CD14-positive monocyte (primary cell): ENCODE results near the gene DACT3. TPM values are rescaled to one million over a fixed set of nuclear protein-coding genes. Genes with fewer than 3 reads are reported as not detected.

Experiments
- DNase-seq, 3 donors: peaks; one replicate each; pipeline ENCODE4 v3.0.0-alpha.2; 2011 to 2022
- H2AFZ ChIP-seq: 2 replicates; pipeline ENCODE4 v1.6.0; 2012; ENCODE audit warnings: mild to moderate bottlenecking, low read depth, low read length, inconsistent platforms; ENCODE audit not compliant: insufficient read depth, poor library complexity, severe bottlenecking
- H3K27ac ChIP-seq, 2 donors: 1 replicate in 1 of 2; 2 replicates in 1 of 2; pipeline ENCODE4 v1.5.1; 2012 to 2013; ENCODE audit warnings: low read length in 2 of 2, control low read depth in 1 of 2, inconsistent platforms in 1 of 2, low read depth in 1 of 2, mild to moderate bottlenecking in 1 of 2
- H3K27me3 ChIP-seq, 2 donors: one replicate each; pipeline versions ENCODE4 v1.6.0 to v1.6.1; 2011 to 2013; ENCODE audit warnings: low read length in 2 of 2; ENCODE audit not compliant: control insufficient read depth in 2 of 2, insufficient read depth in 2 of 2
- H3K36me3 ChIP-seq, 2 donors: replicated peaks in 1 of 2; 1 replicate in 1 of 2; 2 replicates in 1 of 2; pipeline versions ENCODE4 v1.5.1 to v1.6.1; 2012 to 2013; ENCODE audit warnings: low read length in 2 of 2, control low read depth in 1 of 2, inconsistent platforms in 1 of 2, mild to moderate bottlenecking in 1 of 2; ENCODE audit not compliant: insufficient read depth in 2 of 2, control insufficient read depth in 1 of 2
- H3K4me1 ChIP-seq, 2 donors: 1 replicate in 1 of 2; 2 replicates in 1 of 2; pipeline versions ENCODE4 v1.5.1 to v1.6.1; 2012 to 2013; ENCODE audit warnings: low read length in 2 of 2, control low read depth in 1 of 2, inconsistent platforms in 1 of 2, mild to moderate bottlenecking in 1 of 2, moderate library complexity in 1 of 2; ENCODE audit not compliant: insufficient read depth in 2 of 2, control insufficient read depth in 1 of 2
- H3K4me2 ChIP-seq: replicated peaks from 2 replicates; pipeline ENCODE3; 2012; ENCODE audit warnings: low read length, moderate library complexity, mild to moderate bottlenecking; ENCODE audit not compliant: poor library complexity, severe bottlenecking; ENCODE audit errors: extremely low read depth
- H3K4me3 ChIP-seq, 3 experiments: fragments of 200-600 bp in 1 of 3; sonication (generic) in 1 of 3; replicated peaks in 1 of 3; 1 replicate in 2 of 3; 2 replicates in 1 of 3; pipeline ENCODE4 v1.5.1; 2011 to 2013; ENCODE audit warnings: low read length in 3 of 3, mild to moderate bottlenecking in 3 of 3, control low read depth in 2 of 3, low read depth in 2 of 3, inconsistent platforms in 1 of 3, moderate library complexity in 1 of 3
- H3K79me2 ChIP-seq: 2 replicates; pipeline ENCODE4 v1.6.0; 2012; ENCODE audit warnings: mild to moderate bottlenecking, control low read depth, inconsistent platforms, low read length, moderate library complexity; ENCODE audit not compliant: insufficient read depth
- H3K9ac ChIP-seq: 2 replicates; pipeline ENCODE4 v1.6.0; 2017; ENCODE audit warnings: low read length, mild to moderate bottlenecking; ENCODE audit not compliant: insufficient read depth, poor library complexity, severe bottlenecking
- H3K9me3 ChIP-seq, 2 donors: replicated peaks in 1 of 2; 1 replicate in 1 of 2; 2 replicates in 1 of 2; pipeline versions ENCODE4 v1.5.1 to v1.6.1; 2012 to 2013; ENCODE audit warnings: low read length in 2 of 2, control low read depth in 1 of 2; ENCODE audit not compliant: control insufficient read depth in 1 of 2, insufficient read depth in 1 of 2
- H4K20me1 ChIP-seq: 2 replicates; pipeline ENCODE4 v1.6.0; 2012; ENCODE audit warnings: mild to moderate bottlenecking, low read length, control low read depth, moderate library complexity; ENCODE audit not compliant: insufficient read depth
- H3K27ac Mint-ChIP-seq, 7 donors: one replicate each; pipeline ENCODE4 v1.8.0; 2020; ENCODE audit warnings: mild to moderate bottlenecking in 7 of 7, mixed read lengths in 7 of 7, moderate library complexity in 6 of 7, inconsistent platforms in 2 of 7
- H3K27me3 Mint-ChIP-seq, 3 donors: one replicate each; pipeline ENCODE4 v1.8.0; 2021 to 2022; ENCODE audit warnings: low read depth in 3 of 3, mild to moderate bottlenecking in 3 of 3, mixed read lengths in 3 of 3, moderate library complexity in 3 of 3, inconsistent platforms in 1 of 3
- H3K36me3 Mint-ChIP-seq, 2 donors: one replicate each; pipeline ENCODE4 v1.8.0; 2020; ENCODE audit warnings: mixed read lengths in 2 of 2, inconsistent platforms in 1 of 2, mild to moderate bottlenecking in 1 of 2
- H3K4me1 Mint-ChIP-seq: one replicate; pipeline ENCODE4 v1.8.0; 2020; ENCODE audit warnings: mild to moderate bottlenecking, mixed read lengths
- H3K4me3 Mint-ChIP-seq, 2 donors: one replicate each; pipeline ENCODE4 v1.8.0; 2020; ENCODE audit warnings: mild to moderate bottlenecking in 2 of 2, mixed read lengths in 2 of 2, moderate library complexity in 1 of 2
- H3K9me3 Mint-ChIP-seq, 7 donors: one replicate each; pipeline ENCODE4 v1.8.0; 2020 to 2022; ENCODE audit warnings: mixed read lengths in 7 of 7, mild to moderate bottlenecking in 6 of 7, moderate library complexity in 6 of 7, inconsistent platforms in 2 of 7
- CTCF ChIP-seq: fragments of 200-600 bp; IDR thresholded peaks from one replicate; pipeline ENCODE4 v1.8.0; 2022; ENCODE audit warnings: antibody characterized with exemption, mild to moderate bottlenecking
- WGBS: methylation state at CpG from one replicate; pipeline ENCODE4 v1.1.5; 2013; ENCODE audit warnings: missing lambda C conversion rate; ENCODE audit not compliant: insufficient coverage; 5-methylcytosine and 5-hydroxymethylcytosine counted together
- intact Hi-C, 2 donors: fragments of 100-400 bp; cut with micrococcal nuclease; formaldehyde crosslinking; loops; one replicate each; pipeline versions ENCODE4 v1.15.0 to v1.15.1; 2023
- polyA plus RNA-seq, 3 donors: library from polyadenylated mRNA; depleted of rRNA in 1 of 3; unstranded in 2 of 3; stranded (reverse) in 1 of 3; fragments of 300-500 nt in 2 of 3; fragments of >200 nt in 1 of 3; fragmentation: Illumina TruSeq in 2 of 3; gene quantifications; 1 replicate in 2 of 3; 2 replicates in 1 of 3; pipeline ENCODE4 v1.2.3, GENCODE V29; 2012 to 2021

Gene DACT3
- polyA plus RNA-seq, 3 donors = 0.05 to 0.23 (median 0.09) TPM

GRCh38 chr19:46603195-46603637 is 57.8 kb downstream of the DACT3 start:
- no peak for DNase-seq
- WGBS = 29% methylated on average over 1 of the region's 2 CpGs
- peaks cover 5 to 8% (median 8%) of the 10 kb centered on the region in 3 donors for H3K27me3 Mint-ChIP-seq
- no peak for TF ChIP-seq CTCF
- Histone ChIP-seq H3K4me2 (peak overlapping the region; percentile 85), H3K9ac (peak overlapping the region; percentile 98), H3K9me3 (peaks cover 4 to 6% of the 10 kb centered on the region in 2 donors), H3K4me1 (peaks cover 30 to 36% of the 10 kb centered on the region in 2 donors), H3K27me3 (no peaks in the 10 kb centered on the region), H3K36me3 (peaks cover 29 to 34% of the 10 kb centered on the region in 2 donors), H3K4me3 (peak overlapping the region in 1 of 3 experiments; percentile 99), H3K27ac (peak overlapping the region in 1 of 2 donors; percentile 8), H3K79me2 (peaks cover 52% of the 10 kb centered on the region), H2AFZ (no peak overlapping the region), H4K20me1 (peaks cover 64% of the 10 kb centered on the region)
- peak overlapping the region in 6 of 7 donors; percentile 12 to 100 (median 67) for H3K27ac Mint-ChIP-seq
- peaks cover 37 to 42% of the 10 kb centered on the region in 2 donors for H3K36me3 Mint-ChIP-seq
- intact Hi-C loops = loop anchor here in 1 of 2 donors (10.0 kb wide), 1 partner anchor 48 kb away; no protein-coding TSS in a partner anchor
- peak overlapping the region; percentile 23 to 95 for H3K4me3 Mint-ChIP-seq
- H3K4me1 Mint-ChIP-seq = peaks cover 39% of the 10 kb centered on the region
- H3K9me3 Mint-ChIP-seq = peaks cover 4 to 14% (median 11%) of the 10 kb centered on the region in 7 donors

GRCh38 chr19:46602392-46603194 is 58.4 kb downstream of the DACT3 start:
- H3K36me3 Mint-ChIP-seq = peaks cover 31 to 36% of the 10 kb centered on the region in 2 donors
- no peak for DNase-seq
- Histone ChIP-seq H3K36me3 (peaks cover 23 to 28% of the 10 kb centered on the region in 2 donors), H3K9ac (peak overlapping the region; percentile 98), H3K4me2 (peak overlapping the region; percentile 85), H3K4me1 (peaks cover 30 to 36% of the 10 kb centered on the region in 2 donors), H3K27ac (peak overlapping the region in 1 of 2 donors; percentile 100), H3K9me3 (peaks cover 4 to 6% of the 10 kb centered on the region in 2 donors), H3K4me3 (peak overlapping the region; percentile 90 to 99 (median 93)), H4K20me1 (peaks cover 58% of the 10 kb centered on the region), H3K79me2 (peaks cover 52% of the 10 kb centered on the region), H3K27me3 (no peaks in the 10 kb centered on the region), H2AFZ (no peak overlapping the region)
- 29% methylated on average over 22 of the region's 23 CpGs for WGBS
- peak overlapping the region in 5 of 7 donors; percentile 20 to 100 (median 93) for H3K27ac Mint-ChIP-seq
- TF ChIP-seq CTCF = no peak
- H3K4me1 Mint-ChIP-seq = peaks cover 39% of the 10 kb centered on the region
- intact Hi-C loops = loop anchor here in 1 of 2 donors (10.0 kb wide), 1 partner anchor 48 kb away; no protein-coding TSS in a partner anchor
- H3K9me3 Mint-ChIP-seq = peaks cover 4 to 20% (median 14%) of the 10 kb centered on the region in 7 donors
- H3K27me3 Mint-ChIP-seq = peaks cover 5 to 11% (median 10%) of the 10 kb centered on the region in 3 donors
- peak overlapping the region; percentile 95 to 96 for H3K4me3 Mint-ChIP-seq
